Epithelial cell of esophagus (primary cell): ENCODE measurements around the gene KLF1.
A peak's percentile ranks its signal among the peaks of the same experiment; 100 is the strongest.

Experiments used
- DNase-seq: peaks from one replicate; pipeline ENCODE4 v3.0.0; 2010; ENCODE audit warnings: low read depth
- H3K4me3 ChIP-seq: 2 replicates; pipeline ENCODE4 v1.5.1; 2011; ENCODE audit warnings: mild to moderate bottlenecking, low read length, control low read depth
- CTCF ChIP-seq: IDR thresholded peaks from 2 replicates; pipeline ENCODE4 v1.5.1; 2011; ENCODE audit warnings: low read depth, mild to moderate bottlenecking, low read length, control low read depth, inconsistent platforms; ENCODE audit not compliant: insufficient read depth; ENCODE audit errors: missing control alignments

KLF1 gene

GRCh38 chr19:12840091-12841079 lies 46.6 kb downstream of the KLF1 start:
- H3K4me3 ChIP-seq = peak overlapping the region; percentile 21
- TF ChIP-seq CTCF = no peak
- DNase-seq = peak; percentile 96

- DNase-seq = no peak
- no peak overlapping the region for H3K4me3 ChIP-seq
- no peak for TF ChIP-seq CTCF
Observed at GRCh38 chr19:12838886-12839756, 47.9 kb downstream of the KLF1 start.

- TF ChIP-seq CTCF = peak; percentile 10
- peak within 1 kb of the TSS; percentile 27 for H3K4me3 ChIP-seq
- DNase-seq = peak; percentile 56
Observed at GRCh38 chr19:12838182-12838885, 48.7 kb downstream of the KLF1 start, which contains the start of gene MAST1. Gene MAST1 (plus strand): TSS chr19:12838515. CDS start chr19:12838573, 58 bp downstream.

DNA sequence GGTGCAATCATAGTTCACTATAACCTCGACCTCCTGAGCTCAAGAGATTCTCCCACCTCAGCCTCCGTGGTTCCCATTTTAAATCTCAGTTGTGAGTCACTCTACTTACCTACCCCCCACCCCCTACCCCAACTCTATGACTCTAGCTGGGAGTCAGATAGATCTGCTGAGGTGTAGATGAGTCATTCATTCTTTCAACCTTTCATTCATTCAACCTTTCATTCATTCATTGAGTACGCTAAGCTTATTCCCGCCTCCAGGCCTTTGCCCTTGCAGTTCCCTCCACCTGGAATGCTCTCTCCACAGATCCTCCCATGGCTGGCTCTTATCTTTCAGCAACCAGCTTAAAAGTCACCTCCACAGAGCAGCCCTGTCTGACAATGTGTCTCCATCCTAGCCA lies 49.8 kb downstream of the KLF1 start:
- peak; percentile 72 for DNase-seq
- H3K4me3 ChIP-seq = no peak overlapping the region
- no peak for TF ChIP-seq CTCF

DNA sequence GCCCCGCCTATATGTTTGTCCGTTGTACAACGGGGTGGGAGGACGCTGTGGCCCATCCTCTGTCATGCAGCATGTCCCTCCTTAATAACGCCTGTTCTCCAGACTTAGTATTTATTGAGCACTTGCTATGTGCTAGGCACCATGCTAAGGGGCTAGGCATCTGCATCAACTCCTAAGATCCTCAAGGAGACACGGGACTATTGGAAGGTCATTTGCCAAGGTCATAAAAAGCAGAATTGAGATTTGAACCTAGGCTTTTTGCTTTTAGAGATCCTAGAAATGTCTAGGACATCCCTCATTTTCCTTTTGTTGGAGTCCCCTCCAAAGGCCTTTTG lies 50.5 kb downstream of the KLF1 start:
- DNase-seq = no peak
- H3K4me3 ChIP-seq = no peak overlapping the region
- TF ChIP-seq CTCF = no peak

- no peak overlapping the region for H3K4me3 ChIP-seq
- no peak for DNase-seq
Observed at GRCh38 chr19:12834976-12835757, 51.8 kb downstream of the KLF1 start.

More at GRCh38 chr19:12834976-12835757, 51.8 kb downstream of the KLF1 start:
- TF ChIP-seq CTCF = no peak
